GM23338 (cell line): Measurements from ENCODE around the gene YIPF3. TPM values are rescaled to one million over a fixed set of nuclear protein-coding genes. Genes with fewer than 3 reads are reported as not detected.
A peak's percentile ranks its signal among the peaks of the same experiment; 100 is the strongest.

Source experiments
- ATAC-seq: fragments of 200-7000 bp; cut with Tn5 transposase; 3 replicates; pipeline ENCODE4 v1.9.1; 2020
- DNase-seq: peaks from one replicate; pipeline ENCODE4 v3.0.0-alpha.2; 2015; ENCODE audit warnings: low spot score
- H2AFZ ChIP-seq: fragments of 200-600 bp; sonication (generic); 2 replicates; pipeline ENCODE4 v1.8.0; 2016; ENCODE audit warnings: antibody characterized with exemption, mild to moderate bottlenecking, moderate library complexity
- H3F3A ChIP-seq: fragments of 200-600 bp; sonication (generic); replicated peaks from 2 replicates; pipeline ENCODE4 v1.8.0; 2017; ENCODE audit warnings: antibody characterized with exemption, mixed run types, low read depth
- H3K27ac ChIP-seq: fragments of 200-600 bp; sonication (generic); 2 replicates; pipeline ENCODE4 v1.6.1; 2016; ENCODE audit warnings: low read depth
- H3K27me3 ChIP-seq: fragments of 200-600 bp; sonication (generic); 2 replicates; pipeline ENCODE4 v1.8.0; 2016; ENCODE audit warnings: mild to moderate bottlenecking, mixed run types, moderate library complexity; ENCODE audit not compliant: insufficient read depth
- H3K36me3 ChIP-seq: fragments of 200-600 bp; sonication (generic); 2 replicates; pipeline ENCODE4 v1.8.0; 2016; ENCODE audit warnings: mild to moderate bottlenecking; ENCODE audit not compliant: insufficient read depth
- H3K4me1 ChIP-seq: fragments of 200-600 bp; sonication (generic); 2 replicates; pipeline ENCODE4 v1.8.0; 2016; ENCODE audit warnings: mild to moderate bottlenecking, moderate library complexity; ENCODE audit not compliant: insufficient read depth
- H3K4me2 ChIP-seq: fragments of 200-600 bp; sonication (generic); 2 replicates; pipeline ENCODE4 v1.7.1; 2017; ENCODE audit warnings: mixed run types
- H3K4me3 ChIP-seq: fragments of 200-600 bp; sonication (generic); 2 replicates; pipeline ENCODE4 v1.6.1; 2016; ENCODE audit warnings: mixed run types
- H3K79me2 ChIP-seq: fragments of 200-600 bp; sonication (generic); replicated peaks from 2 replicates; pipeline ENCODE4 v1.8.0; 2017; ENCODE audit warnings: mild to moderate bottlenecking; ENCODE audit not compliant: insufficient read depth
- H3K9me2 ChIP-seq: fragments of 200-600 bp; sonication (generic); 2 replicates; pipeline ENCODE4 v1.8.0; 2017; ENCODE audit not compliant: insufficient read depth
- H4K20me1 ChIP-seq: fragments of 200-600 bp; sonication (generic); replicated peaks from 2 replicates; pipeline ENCODE4 v1.8.0; 2017; ENCODE audit warnings: mild to moderate bottlenecking; ENCODE audit not compliant: insufficient read depth
- H3K27ac Mint-ChIP-seq: 2 replicates; pipeline ENCODE4 v1.8.0; 2020; ENCODE audit warnings: inconsistent platforms, mild to moderate bottlenecking, moderate library complexity, mixed read lengths
- H3K27me3 Mint-ChIP-seq: 3 replicates; pipeline ENCODE4 v1.8.0; 2022; ENCODE audit warnings: low read depth, mild to moderate bottlenecking, moderate library complexity, mixed read lengths, inconsistent platforms; ENCODE audit not compliant: insufficient read depth, poor library complexity
- H3K36me3 Mint-ChIP-seq: 3 replicates; pipeline ENCODE4 v1.8.0; 2021; ENCODE audit warnings: low read depth, mild to moderate bottlenecking, inconsistent platforms, moderate library complexity, mixed read lengths
- H3K4me1 Mint-ChIP-seq: 3 replicates; pipeline ENCODE4 v1.8.0; 2020; ENCODE audit warnings: mild to moderate bottlenecking, inconsistent platforms, mixed read lengths
- H3K4me3 Mint-ChIP-seq: 3 replicates; pipeline ENCODE4 v1.8.0; 2021; ENCODE audit warnings: moderate library complexity, mild to moderate bottlenecking, inconsistent platforms, mixed read lengths
- H3K9me3 Mint-ChIP-seq: 3 replicates; pipeline ENCODE4 v1.8.0; 2020; ENCODE audit warnings: moderate library complexity, mild to moderate bottlenecking, inconsistent platforms, mixed read lengths
- CREB1 ChIP-seq: fragments of 250-450 bp; sonication (Bioruptor Pico); IDR thresholded peaks from 2 replicates; pipeline ENCODE4 v1.5.0; 2020; ENCODE audit warnings: low read depth, mild to moderate bottlenecking, moderate library complexity
- EZH2 ChIP-seq: fragments of 200-600 bp; sonication (generic); IDR thresholded peaks from one replicate; pipeline ENCODE4 v1.8.0; 2017; ENCODE audit warnings: antibody characterized with exemption, mild to moderate bottlenecking, low read depth; ENCODE audit not compliant: unreplicated experiment
- POLR2AphosphoS5 ChIP-seq: IDR thresholded peaks from 2 replicates; pipeline ENCODE4 v1.6.1; 2016; ENCODE audit warnings: antibody characterized with exemption, low read depth
- STAT1 ChIP-seq: IDR thresholded peaks from one replicate; pipeline ENCODE4 v1.6.1; 2016; ENCODE audit warnings: antibody characterized with exemption; ENCODE audit not compliant: unreplicated experiment
- long read RNA-seq: library from polyadenylated mRNA; unstranded; transcript quantifications from one replicate; pipeline ENCODE4 v2.0.0, GENCODE V29; 2020; ENCODE audit not compliant: unreplicated experiment
- polyA plus RNA-seq: library from polyadenylated mRNA; unstranded; fragments of >200 nt; fragmentation: Nextera tagmentation; extraction: Ambion mirVana; gene quantifications from 2 replicates; pipeline ENCODE4 v1.2.1, GENCODE V29; 2016
- total RNA-seq: library from RNA; depleted of rRNA; stranded (reverse); fragments of >200 nt; shearing (Covaris generic); gene quantifications from 2 replicates; pipeline ENCODE4 v1.2.3, GENCODE V29; 2014; rRNA removed
- TF ChIP-seq, protein P1 (sequence below): IDR thresholded peaks from 2 replicates; pipeline ENCODE4 v1.6.1; 2016; ENCODE audit warnings: antibody characterized with exemption
- TF ChIP-seq, protein P2 (sequence below), 2 experiments: fragments of 200-600 bp in 1 of 2; sonication (generic) in 1 of 2; conservative IDR thresholded peaks; 2 replicates each; pipeline versions ENCODE4 v1.5.1 to v1.6.1; 2016 to 2017; ENCODE audit warnings: antibody characterized with exemption in 2 of 2, low read depth in 2 of 2, mild to moderate bottlenecking in 2 of 2, moderate library complexity in 1 of 2
- TF ChIP-seq, protein P3 (sequence below): IDR thresholded peaks from one replicate; pipeline ENCODE4 v1.6.1; 2018; ENCODE audit warnings: antibody characterized with exemption; ENCODE audit not compliant: unreplicated experiment
- TF ChIP-seq, protein P4 (sequence below): fragments of 250-450 bp; sonication (Bioruptor Pico); IDR thresholded peaks from 2 replicates; pipeline ENCODE4 v1.5.0; 2020; ENCODE audit warnings: mild to moderate bottlenecking, moderate library complexity

The YIPF3 gene
- 94.3 and 119 TPM in 2 replicates for total RNA-seq
- polyA plus RNA-seq: 60.6 and 64.4 TPM in 2 replicates
- long read RNA-seq, transcript YIPF3-202 (9 exons, 1,576 nt): major isoform, 75 of 92 reads
- long read RNA-seq, partial matches to known transcripts: 10 of 92 reads
- long read RNA-seq, other reads (novel, unspliced or antisense): 6 of 92 reads

DNA sequence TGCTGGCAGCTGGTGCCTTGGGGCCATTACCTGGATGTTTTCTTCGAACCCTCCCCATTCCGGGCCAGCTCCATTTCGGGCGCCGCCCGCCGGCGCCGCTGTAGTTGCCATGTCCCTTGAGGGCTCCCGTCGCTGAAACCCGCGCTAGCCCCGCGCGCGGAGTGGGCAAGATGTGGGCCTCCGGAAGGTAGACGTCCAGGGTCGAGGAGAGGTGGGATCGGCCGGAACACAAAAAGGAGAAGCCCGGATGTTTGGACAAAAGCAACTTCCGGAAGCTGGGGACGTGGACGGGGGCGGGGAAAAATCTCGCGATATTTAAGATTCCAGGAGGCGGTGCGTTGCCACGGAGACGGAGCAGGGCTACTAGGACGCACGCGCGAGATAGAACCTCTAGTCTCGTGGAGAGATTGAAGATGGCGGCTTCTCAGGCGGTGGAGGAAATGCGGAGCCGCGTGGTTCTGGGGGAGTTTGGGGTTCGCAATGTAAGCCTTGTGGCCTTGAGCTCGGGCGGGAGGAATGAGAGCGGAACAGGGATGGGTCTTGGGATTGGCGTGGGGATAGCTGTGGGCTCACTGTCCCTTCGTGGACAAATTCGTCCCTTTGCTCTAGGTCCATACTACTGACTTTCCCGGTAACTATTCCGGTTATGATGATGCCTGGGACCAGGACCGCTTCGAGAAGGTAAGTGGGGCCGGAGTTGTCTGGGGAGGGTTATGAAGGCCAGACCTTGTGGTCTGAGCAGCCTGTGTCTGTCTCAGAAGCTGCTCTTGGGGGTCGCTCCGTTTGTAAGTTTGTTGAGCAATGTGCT, at the start of gene YIPF3, which contains the start of gene POLR1C:
Gene YIPF3, minus strand, starts transcription at position 230 of the 808 bp plus-strand sequence. Its CDS starts 119 bp downstream, at position 111.
Gene POLR1C, plus strand, starts transcription at position 393 of the 808 bp plus-strand sequence. Its CDS starts 21 bp downstream, at position 414.
- Histone ChIP-seq H3K4me1 (peaks cover 14% of the 10 kb centered on the region), H3K79me2 (peaks cover 46% of the 10 kb centered on the region), H3K36me3 (peaks cover 43% of the 10 kb centered on the region), H4K20me1 (peaks cover 3% of the 10 kb centered on the region), H3K4me2 (peak within 1 kb of the TSS; percentile 97), H3K4me3 (peak within 1 kb of the TSS; percentile 90), H3K9me2 (no peaks in the 10 kb centered on the region), H3F3A (peaks cover 27% of the 10 kb centered on the region), H2AFZ (peak within 1 kb of the TSS; percentile 88; the same call in 1 of the 2 replicates), H3K27me3 (no peaks in the 10 kb centered on the region), H3K27ac (peak within 1 kb of the TSS; percentile 46; the same call in 1 of the 2 replicates)
- peaks cover 9% of the 10 kb centered on the region for H3K27me3 Mint-ChIP-seq
- H3K36me3 Mint-ChIP-seq: peaks cover 36% of the 10 kb centered on the region
- no peak within 1 kb of the TSS for H3K27ac Mint-ChIP-seq
- H3K9me3 Mint-ChIP-seq: no peaks in the 10 kb centered on the region
- DNase-seq: peak; percentile 100
- no peak within 1 kb of the TSS for H3K4me3 Mint-ChIP-seq
- peak; percentile 91 for ATAC-seq
- TF ChIP-seq EZH2 (no peak), POLR2AphosphoS5 (peak; percentile 95), STAT1 (no peak), CREB1 (CRISPR knock-in tag) (no peak)
- TF ChIP-seq, protein P1, sequence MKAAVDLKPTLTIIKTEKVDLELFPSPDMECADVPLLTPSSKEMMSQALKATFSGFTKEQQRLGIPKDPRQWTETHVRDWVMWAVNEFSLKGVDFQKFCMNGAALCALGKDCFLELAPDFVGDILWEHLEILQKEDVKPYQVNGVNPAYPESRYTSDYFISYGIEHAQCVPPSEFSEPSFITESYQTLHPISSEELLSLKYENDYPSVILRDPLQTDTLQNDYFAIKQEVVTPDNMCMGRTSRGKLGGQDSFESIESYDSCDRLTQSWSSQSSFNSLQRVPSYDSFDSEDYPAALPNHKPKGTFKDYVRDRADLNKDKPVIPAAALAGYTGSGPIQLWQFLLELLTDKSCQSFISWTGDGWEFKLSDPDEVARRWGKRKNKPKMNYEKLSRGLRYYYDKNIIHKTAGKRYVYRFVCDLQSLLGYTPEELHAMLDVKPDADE: peak; percentile 68
- TF ChIP-seq, protein P2, sequence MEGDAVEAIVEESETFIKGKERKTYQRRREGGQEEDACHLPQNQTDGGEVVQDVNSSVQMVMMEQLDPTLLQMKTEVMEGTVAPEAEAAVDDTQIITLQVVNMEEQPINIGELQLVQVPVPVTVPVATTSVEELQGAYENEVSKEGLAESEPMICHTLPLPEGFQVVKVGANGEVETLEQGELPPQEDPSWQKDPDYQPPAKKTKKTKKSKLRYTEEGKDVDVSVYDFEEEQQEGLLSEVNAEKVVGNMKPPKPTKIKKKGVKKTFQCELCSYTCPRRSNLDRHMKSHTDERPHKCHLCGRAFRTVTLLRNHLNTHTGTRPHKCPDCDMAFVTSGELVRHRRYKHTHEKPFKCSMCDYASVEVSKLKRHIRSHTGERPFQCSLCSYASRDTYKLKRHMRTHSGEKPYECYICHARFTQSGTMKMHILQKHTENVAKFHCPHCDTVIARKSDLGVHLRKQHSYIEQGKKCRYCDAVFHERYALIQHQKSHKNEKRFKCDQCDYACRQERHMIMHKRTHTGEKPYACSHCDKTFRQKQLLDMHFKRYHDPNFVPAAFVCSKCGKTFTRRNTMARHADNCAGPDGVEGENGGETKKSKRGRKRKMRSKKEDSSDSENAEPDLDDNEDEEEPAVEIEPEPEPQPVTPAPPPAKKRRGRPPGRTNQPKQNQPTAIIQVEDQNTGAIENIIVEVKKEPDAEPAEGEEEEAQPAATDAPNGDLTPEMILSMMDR (conservative IDR thresholded peaks at IDR 0.05; ENCODE audit: low read depth in 2 of 2): no peak
- TF ChIP-seq, protein P3, sequence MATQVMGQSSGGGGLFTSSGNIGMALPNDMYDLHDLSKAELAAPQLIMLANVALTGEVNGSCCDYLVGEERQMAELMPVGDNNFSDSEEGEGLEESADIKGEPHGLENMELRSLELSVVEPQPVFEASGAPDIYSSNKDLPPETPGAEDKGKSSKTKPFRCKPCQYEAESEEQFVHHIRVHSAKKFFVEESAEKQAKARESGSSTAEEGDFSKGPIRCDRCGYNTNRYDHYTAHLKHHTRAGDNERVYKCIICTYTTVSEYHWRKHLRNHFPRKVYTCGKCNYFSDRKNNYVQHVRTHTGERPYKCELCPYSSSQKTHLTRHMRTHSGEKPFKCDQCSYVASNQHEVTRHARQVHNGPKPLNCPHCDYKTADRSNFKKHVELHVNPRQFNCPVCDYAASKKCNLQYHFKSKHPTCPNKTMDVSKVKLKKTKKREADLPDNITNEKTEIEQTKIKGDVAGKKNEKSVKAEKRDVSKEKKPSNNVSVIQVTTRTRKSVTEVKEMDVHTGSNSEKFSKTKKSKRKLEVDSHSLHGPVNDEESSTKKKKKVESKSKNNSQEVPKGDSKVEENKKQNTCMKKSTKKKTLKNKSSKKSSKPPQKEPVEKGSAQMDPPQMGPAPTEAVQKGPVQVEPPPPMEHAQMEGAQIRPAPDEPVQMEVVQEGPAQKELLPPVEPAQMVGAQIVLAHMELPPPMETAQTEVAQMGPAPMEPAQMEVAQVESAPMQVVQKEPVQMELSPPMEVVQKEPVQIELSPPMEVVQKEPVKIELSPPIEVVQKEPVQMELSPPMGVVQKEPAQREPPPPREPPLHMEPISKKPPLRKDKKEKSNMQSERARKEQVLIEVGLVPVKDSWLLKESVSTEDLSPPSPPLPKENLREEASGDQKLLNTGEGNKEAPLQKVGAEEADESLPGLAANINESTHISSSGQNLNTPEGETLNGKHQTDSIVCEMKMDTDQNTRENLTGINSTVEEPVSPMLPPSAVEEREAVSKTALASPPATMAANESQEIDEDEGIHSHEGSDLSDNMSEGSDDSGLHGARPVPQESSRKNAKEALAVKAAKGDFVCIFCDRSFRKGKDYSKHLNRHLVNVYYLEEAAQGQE: no peak
- TF ChIP-seq, protein P4, sequence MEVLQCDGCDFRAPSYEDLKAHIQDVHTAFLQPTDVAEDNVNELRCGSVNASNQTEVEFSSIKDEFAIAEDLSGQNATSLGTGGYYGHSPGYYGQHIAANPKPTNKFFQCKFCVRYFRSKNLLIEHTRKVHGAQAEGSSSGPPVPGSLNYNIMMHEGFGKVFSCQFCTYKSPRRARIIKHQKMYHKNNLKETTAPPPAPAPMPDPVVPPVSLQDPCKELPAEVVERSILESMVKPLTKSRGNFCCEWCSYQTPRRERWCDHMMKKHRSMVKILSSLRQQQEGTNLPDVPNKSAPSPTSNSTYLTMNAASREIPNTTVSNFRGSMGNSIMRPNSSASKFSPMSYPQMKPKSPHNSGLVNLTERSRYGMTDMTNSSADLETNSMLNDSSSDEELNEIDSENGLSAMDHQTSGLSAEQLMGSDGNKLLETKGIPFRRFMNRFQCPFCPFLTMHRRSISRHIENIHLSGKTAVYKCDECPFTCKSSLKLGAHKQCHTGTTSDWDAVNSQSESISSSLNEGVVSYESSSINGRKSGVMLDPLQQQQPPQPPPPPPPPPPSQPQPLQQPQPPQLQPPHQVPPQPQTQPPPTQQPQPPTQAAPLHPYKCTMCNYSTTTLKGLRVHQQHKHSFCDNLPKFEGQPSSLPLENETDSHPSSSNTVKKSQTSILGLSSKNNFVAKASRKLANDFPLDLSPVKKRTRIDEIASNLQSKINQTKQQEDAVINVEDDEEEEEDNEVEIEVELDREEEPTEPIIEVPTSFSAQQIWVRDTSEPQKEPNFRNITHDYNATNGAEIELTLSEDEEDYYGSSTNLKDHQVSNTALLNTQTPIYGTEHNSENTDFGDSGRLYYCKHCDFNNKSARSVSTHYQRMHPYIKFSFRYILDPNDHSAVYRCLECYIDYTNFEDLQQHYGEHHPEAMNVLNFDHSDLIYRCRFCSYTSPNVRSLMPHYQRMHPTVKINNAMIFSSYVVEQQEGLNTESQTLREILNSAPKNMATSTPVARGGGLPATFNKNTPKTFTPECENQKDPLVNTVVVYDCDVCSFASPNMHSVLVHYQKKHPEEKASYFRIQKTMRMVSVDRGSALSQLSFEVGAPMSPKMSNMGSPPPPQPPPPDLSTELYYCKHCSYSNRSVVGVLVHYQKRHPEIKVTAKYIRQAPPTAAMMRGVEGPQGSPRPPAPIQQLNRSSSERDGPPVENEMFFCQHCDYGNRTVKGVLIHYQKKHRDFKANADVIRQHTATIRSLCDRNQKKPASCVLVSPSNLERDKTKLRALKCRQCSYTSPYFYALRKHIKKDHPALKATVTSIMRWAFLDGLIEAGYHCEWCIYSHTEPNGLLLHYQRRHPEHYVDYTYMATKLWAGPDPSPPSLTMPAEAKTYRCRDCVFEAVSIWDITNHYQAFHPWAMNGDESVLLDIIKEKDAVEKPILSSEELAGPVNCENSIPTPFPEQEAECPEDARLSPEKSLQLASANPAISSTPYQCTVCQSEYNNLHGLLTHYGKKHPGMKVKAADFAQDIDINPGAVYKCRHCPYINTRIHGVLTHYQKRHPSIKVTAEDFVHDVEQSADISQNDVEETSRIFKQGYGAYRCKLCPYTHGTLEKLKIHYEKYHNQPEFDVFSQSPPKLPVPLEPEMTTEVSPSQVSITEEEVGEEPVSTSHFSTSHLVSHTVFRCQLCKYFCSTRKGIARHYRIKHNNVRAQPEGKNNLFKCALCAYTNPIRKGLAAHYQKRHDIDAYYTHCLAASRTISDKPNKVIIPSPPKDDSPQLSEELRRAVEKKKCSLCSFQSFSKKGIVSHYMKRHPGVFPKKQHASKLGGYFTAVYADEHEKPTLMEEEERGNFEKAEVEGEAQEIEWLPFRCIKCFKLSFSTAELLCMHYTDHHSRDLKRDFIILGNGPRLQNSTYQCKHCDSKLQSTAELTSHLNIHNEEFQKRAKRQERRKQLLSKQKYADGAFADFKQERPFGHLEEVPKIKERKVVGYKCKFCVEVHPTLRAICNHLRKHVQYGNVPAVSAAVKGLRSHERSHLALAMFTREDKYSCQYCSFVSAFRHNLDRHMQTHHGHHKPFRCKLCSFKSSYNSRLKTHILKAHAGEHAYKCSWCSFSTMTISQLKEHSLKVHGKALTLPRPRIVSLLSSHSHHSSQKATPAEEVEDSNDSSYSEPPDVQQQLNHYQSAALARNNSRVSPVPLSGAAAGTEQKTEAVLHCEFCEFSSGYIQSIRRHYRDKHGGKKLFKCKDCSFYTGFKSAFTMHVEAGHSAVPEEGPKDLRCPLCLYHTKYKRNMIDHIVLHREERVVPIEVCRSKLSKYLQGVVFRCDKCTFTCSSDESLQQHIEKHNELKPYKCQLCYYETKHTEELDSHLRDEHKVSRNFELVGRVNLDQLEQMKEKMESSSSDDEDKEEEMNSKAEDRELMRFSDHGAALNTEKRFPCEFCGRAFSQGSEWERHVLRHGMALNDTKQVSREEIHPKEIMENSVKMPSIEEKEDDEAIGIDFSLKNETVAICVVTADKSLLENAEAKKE (CRISPR knock-in tag): no peak
- H3K4me1 Mint-ChIP-seq: peaks cover 21% of the 10 kb centered on the region
